ENCODE measurements around the gene TRAF7.
"Not testable (repeated sequence)": the region's sequence is repeated elsewhere in the genome, so short reads cannot be mapped to it uniquely, and the experiment has no call there.

The TRAF7 gene

GRCh38 chr16:2186064-2186463 lies 30.5 kb downstream of the TRAF7 start:
- DNase-seq, result no peak

GRCh38 chr16:2186505-2186904 lies 30.9 kb downstream of the TRAF7 start:
- DNase-seq, result no peak

GRCh38 chr16:2187212-2187611 lies 31.6 kb downstream of the TRAF7 start:
- DNase-seq, result no peak

- DNase-seq, result no peak
Measured at GRCh38 chr16:2188395-2188794, 32.8 kb downstream of the TRAF7 start.

- no peak for DNase-seq
Measured at GRCh38 chr16:2189252-2189893, 33.8 kb downstream of the TRAF7 start.

GRCh38 chr16:2190002-2190658 lies 34.5 kb downstream of the TRAF7 start:
- no peak for DNase-seq

GRCh38 chr16:2190659-2191445 lies 35.3 kb downstream of the TRAF7 start:
- no peak for DNase-seq

GRCh38 chr16:2191446-2191706 lies 35.8 kb downstream of the TRAF7 start:
- DNase-seq, result no peak

GRCh38 chr16:2194166-2194834 lies 38.7 kb downstream of the TRAF7 start:
- DNase-seq, result no peak

- peak; percentile 46 for DNase-seq
Measured at GRCh38 chr16:2194852-2195321, 39.3 kb downstream of the TRAF7 start.

- DNase-seq, result no peak
Measured at GRCh38 chr16:2195322-2196161, 40.0 kb downstream of the TRAF7 start.

- DNase-seq, result no peak
Measured at GRCh38 chr16:2196162-2196980, 40.8 kb downstream of the TRAF7 start, which contains the start of gene CASKIN1. Gene CASKIN1 (minus strand): TSS chr16:2196605. CDS start chr16:2196432, 173 bp downstream.

GRCh38 chr16:2196981-2197511 lies 41.5 kb downstream of the TRAF7 start:
- DNase-seq, result no peak

GRCh38 chr16:2197765-2198164 lies 42.2 kb downstream of the TRAF7 start:
- DNase-seq, result no peak

GRCh38 chr16:2198283-2198682 lies 42.7 kb downstream of the TRAF7 start:
- no peak for DNase-seq

- DNase-seq, result no peak
Measured at GRCh38 chr16:2199095-2199494, 43.5 kb downstream of the TRAF7 start.

GRCh38 chr16:2199621-2200139 lies 44.1 kb downstream of the TRAF7 start:
- DNase-seq, result no peak

GRCh38 chr16:2200313-2200712 lies 44.7 kb downstream of the TRAF7 start:
- no peak for DNase-seq

- DNase-seq, result not testable (repeated sequence)
Measured at GRCh38 chr16:2203119-2203688, 47.6 kb downstream of the TRAF7 start.

GRCh38 chr16:2204416-2205103 lies 49.0 kb downstream of the TRAF7 start:
- no peak for DNase-seq
